ENCODE data around the gene RTN4IP1. TPM values are rescaled to one million over a fixed set of nuclear protein-coding genes. Genes with fewer than 3 reads are reported as not detected.
A peak's percentile ranks its signal among the peaks of the same experiment; 100 is the strongest.

Gene RTN4IP1
- total RNA-seq, 4 donors from 2014 or later = 3.3 to 7.1 (median 6.8) TPM

- no peak for DNase-seq (ENCODE audit: low spot score in 2 of 2)
- H3K4me3 ChIP-seq = no peak overlapping the region
- WGBS, 2 donors = 68 to 78% methylated on average over 6 of the region's 6 CpGs
- TF ChIP-seq EP300 (IDR thresholded peaks at IDR 0.05) (no peak), CTCF (IDR thresholded peaks at IDR 0.05) (no peak), POLR2A (IDR thresholded peaks at IDR 0.05) (no peak)
- no peaks in the 10 kb centered on the region for H3K4me1 ChIP-seq
- H3K36me3 ChIP-seq = peaks cover 0 to 17% (median 0%) of the 10 kb centered on the region in 3 donors
- H3K27me3 ChIP-seq = no peaks in the 10 kb centered on the region
- H3K27ac ChIP-seq = peak overlapping the region in 1 of 4 donors; percentile 25
- H3K9me3 ChIP-seq = no peaks in the 10 kb centered on the region
Measured at GRCh38 chr6:106637717-106638341, 8.5 kb upstream of the RTN4IP1 start.

GRCh38 chr6:106637051-106637716, 7.9 kb upstream of the RTN4IP1 start:
- Histone ChIP-seq H3K4me1 (no peaks in the 10 kb centered on the region), H3K9me3 (no peaks in the 10 kb centered on the region), H3K27ac (no peak overlapping the region), H3K36me3 (peaks cover 0 to 11% (median 0%) of the 10 kb centered on the region in 3 donors), H3K27me3 (no peaks in the 10 kb centered on the region), H3K4me3 (no peak overlapping the region)
- 61 to 75% methylated on average over 7 of the region's 7 CpGs for WGBS, 2 donors
- TF ChIP-seq CTCF (IDR thresholded peaks at IDR 0.05) (no peak), POLR2A (IDR thresholded peaks at IDR 0.05) (no peak), EP300 (IDR thresholded peaks at IDR 0.05) (no peak)
- DNase-seq (ENCODE audit: low spot score in 2 of 2) = no peak

GRCh38 chr6:106634565-106634964, 5.3 kb upstream of the RTN4IP1 start:
- H3K27me3 ChIP-seq = no peaks in the 10 kb centered on the region
- peaks cover 0 to 17% (median 8%) of the 10 kb centered on the region in 4 donors for H3K4me1 ChIP-seq
- WGBS, 2 donors = 96 to 97% methylated on average over 5 of the region's 5 CpGs
- no peak overlapping the region for H3K4me3 ChIP-seq
- TF ChIP-seq CTCF (IDR thresholded peaks at IDR 0.05) = no peak
- TF ChIP-seq POLR2A (IDR thresholded peaks at IDR 0.05) = no peak
- no peak for TF ChIP-seq EP300 (IDR thresholded peaks at IDR 0.05)
- H3K36me3 ChIP-seq = peaks cover 0 to 7% (median 0%) of the 10 kb centered on the region in 3 donors
- DNase-seq (ENCODE audit: low spot score in 2 of 2) = no peak
- no peak overlapping the region for H3K27ac ChIP-seq
- H3K9me3 ChIP-seq = no peaks in the 10 kb centered on the region

- WGBS, 2 donors = 44 to 62% methylated on average over 1 of the region's 1 CpG
- DNase-seq (ENCODE audit: low spot score in 2 of 2) = no peak
- H3K4me1 ChIP-seq = peaks cover 0 to 29% (median 8%) of the 10 kb centered on the region in 4 donors
- no peak overlapping the region for H3K27ac ChIP-seq
- no peaks in the 10 kb centered on the region for H3K9me3 ChIP-seq
- H3K27me3 ChIP-seq = no peaks in the 10 kb centered on the region
- TF ChIP-seq POLR2A (IDR thresholded peaks at IDR 0.05) (no peak), EP300 (IDR thresholded peaks at IDR 0.05) (no peak), CTCF (IDR thresholded peaks at IDR 0.05) (no peak)
- no peak overlapping the region for H3K4me3 ChIP-seq
- no peaks in the 10 kb centered on the region for H3K36me3 ChIP-seq
Measured at GRCh38 chr6:106631346-106631745, 2.0 kb upstream of the RTN4IP1 start.

- peak overlapping the region; percentile 78 to 92 (median 86) for H3K4me3 ChIP-seq
- H3K27ac ChIP-seq = peak overlapping the region in 1 of 4 donors; percentile 80
- peaks cover 0 to 29% (median 8%) of the 10 kb centered on the region in 4 donors for H3K4me1 ChIP-seq
- no peak for TF ChIP-seq CTCF (IDR thresholded peaks at IDR 0.05)
- no peak for TF ChIP-seq POLR2A (IDR thresholded peaks at IDR 0.05)
- TF ChIP-seq EP300 (IDR thresholded peaks at IDR 0.05) = no peak
- H3K36me3 ChIP-seq = no peaks in the 10 kb centered on the region
- 65 to 68% methylated on average over 5 of the region's 5 CpGs for WGBS, 2 donors
- no peaks in the 10 kb centered on the region for H3K9me3 ChIP-seq
- no peaks in the 10 kb centered on the region for H3K27me3 ChIP-seq
- DNase-seq (ENCODE audit: low spot score in 2 of 2) = no peak
Measured at GRCh38 chr6:106630366-106630765, 1.1 kb upstream of the RTN4IP1 start.
